Neural cell (in vitro differentiated cells): ENCODE measurements around the gene NALCN.

Experiments
- CTCF ChIP-seq: fragments of 450-650 bp; IDR thresholded peaks from 2 replicates; pipeline ENCODE4 v1.5.1; 2014; ENCODE audit warnings: antibody characterized with exemption, mild to moderate bottlenecking, moderate library complexity; ENCODE audit not compliant: poor library complexity, severe bottlenecking
- POLR2AphosphoS5 ChIP-seq: IDR thresholded peaks from 2 replicates; pipeline ENCODE4 v1.6.1; 2012

- TF ChIP-seq POLR2AphosphoS5, result no peak
- TF ChIP-seq CTCF, result no peak
Observed at GRCh38 chr13:101179021-101179420, 237.3 kb downstream of the NALCN start.
